ENCODE measurements around the gene GREM1.

The GREM1 gene

DNA sequence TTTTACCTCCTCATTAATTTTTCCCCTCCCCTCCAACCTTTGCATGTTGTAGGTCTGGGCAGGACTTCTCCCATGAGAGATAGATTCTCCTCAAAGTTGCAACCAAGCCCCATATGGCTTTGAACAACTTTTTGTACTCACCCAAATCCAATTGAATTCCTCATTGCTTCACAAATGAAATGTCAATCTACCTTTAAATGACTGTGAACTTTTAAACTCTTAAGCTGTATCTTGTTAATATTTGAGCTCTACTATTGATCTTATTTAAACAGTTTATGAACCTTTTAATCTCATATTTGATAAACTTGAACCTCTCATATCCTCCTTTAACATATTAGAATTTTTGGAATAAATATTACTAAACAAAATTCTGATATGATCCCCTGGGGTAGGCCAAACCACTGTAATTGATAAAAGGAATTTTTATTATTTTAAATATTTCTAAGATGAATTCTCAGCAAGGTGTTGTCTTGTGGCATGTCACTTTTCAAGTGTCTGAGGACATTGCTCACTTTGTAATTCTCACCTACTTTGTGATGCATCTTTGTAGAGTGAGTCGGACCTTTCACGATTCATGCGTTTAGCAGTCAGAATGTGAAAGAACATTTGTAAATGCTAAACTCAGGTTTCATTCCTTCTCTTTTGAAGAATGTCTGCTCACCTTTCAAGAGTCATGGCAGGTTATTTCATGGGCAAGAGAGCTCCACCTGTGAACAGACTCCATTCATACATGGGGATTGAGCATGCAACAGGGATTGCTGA is 23.4 kb upstream of the GREM1 start:
- no peak for DNase-seq (ENCODE audit: low read depth, low spot score)

DNA sequence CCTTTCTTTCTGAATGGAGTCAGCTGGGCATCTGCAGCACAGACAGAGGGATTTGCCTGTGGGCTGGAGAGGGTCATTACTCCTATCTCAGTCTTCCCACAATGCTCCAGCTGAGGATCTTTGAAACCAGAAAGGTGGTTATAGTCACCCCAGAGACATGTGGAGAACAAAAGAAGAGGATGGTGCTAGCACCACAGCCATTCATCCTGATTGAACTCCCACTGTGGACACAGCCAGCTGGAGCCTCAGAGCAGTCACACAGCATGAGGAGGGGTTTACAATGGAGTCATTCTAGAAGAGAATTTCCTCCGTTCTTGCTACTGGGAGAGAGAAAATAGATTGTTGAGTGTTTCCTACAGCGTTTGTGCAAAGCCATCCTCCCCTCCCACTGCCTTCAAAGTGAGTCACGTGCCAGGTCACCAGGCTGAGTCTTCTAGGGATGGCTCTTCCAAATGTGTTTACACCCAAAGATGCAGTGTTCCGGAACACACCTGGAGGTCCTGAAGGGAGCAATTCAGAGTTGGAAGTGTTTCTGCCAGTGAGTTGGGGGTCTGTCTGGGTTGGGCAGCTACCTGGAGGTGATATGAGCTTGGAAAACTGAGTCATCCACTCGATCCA is 18.9 kb upstream of the GREM1 start:
- no peak for DNase-seq (ENCODE audit: low read depth, low spot score)

DNA sequence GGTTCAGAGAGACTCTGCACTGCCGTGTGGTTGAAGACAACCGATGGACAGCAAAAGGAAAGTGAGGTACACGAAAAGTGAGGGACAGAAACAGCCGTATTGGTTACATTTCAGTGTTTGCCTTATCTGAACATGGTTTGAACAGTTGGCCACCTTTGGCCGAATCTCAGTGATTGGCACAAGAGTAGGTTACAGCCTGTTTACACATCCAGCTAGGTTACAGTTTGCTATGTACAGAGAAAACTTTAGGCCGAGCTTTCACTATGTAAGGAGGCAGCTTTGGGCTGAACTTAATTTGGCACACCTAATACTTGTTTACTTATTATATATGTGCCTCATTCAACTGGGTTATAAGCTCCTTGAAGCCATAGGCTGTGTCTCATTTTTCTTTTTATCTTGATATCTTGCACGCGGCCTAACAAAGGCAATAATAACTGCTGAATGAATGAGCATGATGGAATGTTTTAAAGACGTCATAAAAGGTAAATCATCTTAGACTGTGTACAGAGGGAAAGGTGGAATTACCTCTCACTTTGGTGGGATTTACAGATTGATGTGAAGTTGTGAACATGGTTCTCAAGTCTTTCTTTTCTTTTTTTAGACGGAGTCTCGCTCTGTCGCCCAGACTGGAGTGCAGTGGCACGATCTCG is 17.2 kb upstream of the GREM1 start:
- DNase-seq (ENCODE audit: low read depth, low spot score): no peak

DNA sequence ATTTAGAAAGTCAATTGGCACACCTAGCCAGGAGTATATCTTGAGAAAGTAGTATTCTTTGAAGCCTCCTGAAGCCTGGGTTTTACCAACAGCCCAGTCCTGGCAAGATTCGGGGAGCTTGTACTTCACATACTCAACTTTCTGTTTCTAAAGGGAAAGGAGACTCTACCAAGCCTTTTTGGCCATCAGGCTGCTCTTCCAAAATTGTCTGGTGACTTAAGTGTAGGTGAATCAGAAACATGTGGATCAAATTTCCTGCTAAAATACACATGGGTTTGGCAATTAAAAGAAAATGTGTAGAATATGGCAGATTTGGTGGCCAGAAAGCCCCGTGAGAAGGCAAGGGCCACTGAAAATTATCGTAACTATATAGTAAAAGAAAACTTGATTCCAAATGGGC is 15.9 kb upstream of the GREM1 start:
- no peak for DNase-seq (ENCODE audit: low read depth, low spot score)

DNA sequence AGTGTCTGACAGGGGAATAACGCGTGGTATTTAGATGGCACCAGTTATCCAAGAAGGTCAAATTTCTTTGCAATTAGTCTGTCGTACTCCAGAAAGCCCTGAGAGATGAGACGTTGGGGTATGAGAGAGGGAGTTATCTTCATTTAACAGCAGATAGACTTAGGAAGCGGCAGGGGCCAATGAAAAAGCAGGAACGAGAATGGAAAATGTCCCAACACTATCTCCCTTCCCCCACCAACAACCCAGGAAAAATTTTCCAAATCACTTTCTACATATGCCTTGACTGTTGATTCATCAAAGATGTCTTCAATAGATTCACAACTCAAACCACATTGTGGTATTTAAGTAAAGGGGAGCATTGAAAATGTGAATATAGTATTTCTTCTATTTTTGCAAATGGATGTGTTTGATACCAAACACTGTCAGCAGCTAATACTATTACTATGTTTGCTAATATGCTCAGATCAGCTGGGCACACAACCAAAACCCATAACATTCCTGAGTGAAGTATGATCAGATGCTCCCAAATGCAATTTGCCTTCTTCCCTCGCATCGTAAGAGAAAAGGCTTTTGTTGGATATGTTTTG is 13.3 kb upstream of the GREM1 start:
- no peak for DNase-seq (ENCODE audit: low read depth, low spot score)

DNA sequence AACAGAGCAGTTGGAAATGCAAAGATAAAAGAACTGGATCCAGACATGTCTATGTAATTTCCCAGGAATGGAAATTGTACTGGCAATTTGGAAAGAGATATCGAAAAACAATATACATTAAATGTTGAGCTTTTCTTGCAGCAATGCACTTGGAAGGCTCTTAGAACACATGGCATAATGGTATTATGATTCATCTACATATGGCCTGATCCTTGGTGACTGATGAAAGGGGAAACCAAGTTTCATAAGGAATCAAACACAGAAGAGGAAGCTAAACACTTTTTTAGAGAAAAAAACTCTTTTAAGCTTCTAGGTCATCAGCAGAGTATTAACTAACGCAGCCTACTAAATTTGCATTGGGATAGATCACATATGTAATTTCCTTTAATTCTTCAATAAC is 12.4 kb upstream of the GREM1 start:
- no peak for DNase-seq (ENCODE audit: low read depth, low spot score)

DNA sequence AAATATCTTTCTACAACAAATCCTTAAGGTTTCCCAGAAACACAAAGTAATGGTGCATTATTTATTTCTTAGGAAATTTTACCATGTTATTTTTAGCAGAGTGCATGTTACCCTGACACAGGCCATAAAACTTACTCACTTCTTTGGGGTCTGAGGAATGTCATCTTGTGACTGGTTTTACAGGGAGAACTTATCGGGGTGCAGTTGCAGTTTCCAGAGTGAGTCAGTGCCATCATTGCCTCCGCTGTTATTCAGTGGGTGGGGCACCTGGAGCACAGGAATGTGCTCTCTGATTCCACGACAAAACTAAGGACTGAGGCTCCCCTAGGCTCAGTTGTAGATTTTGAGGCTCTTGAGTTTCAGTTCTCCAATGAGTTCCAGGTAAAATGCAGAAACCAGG is 11.1 kb upstream of the GREM1 start:
- DNase-seq (ENCODE audit: low read depth, low spot score): no peak

DNA sequence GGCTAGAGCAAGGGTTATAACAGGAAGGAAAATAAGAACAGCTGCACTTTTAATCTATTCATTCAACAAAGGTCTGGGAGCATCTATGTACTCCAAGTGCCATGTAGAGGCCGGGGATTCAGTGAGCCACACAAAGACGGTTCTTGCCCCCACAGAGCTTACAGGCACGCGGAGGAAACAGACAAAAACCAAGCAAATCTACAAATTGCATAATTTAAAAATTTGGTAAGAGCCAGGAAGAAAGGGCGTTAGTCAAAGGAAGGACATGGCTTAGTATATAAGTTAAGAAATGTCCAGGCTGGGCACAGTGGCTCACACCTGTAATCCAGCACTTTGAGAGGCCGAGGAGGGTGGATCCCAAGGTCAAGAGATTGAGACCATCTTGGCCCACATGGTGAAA is 10.4 kb upstream of the GREM1 start:
- no peak for DNase-seq (ENCODE audit: low read depth, low spot score)

DNA sequence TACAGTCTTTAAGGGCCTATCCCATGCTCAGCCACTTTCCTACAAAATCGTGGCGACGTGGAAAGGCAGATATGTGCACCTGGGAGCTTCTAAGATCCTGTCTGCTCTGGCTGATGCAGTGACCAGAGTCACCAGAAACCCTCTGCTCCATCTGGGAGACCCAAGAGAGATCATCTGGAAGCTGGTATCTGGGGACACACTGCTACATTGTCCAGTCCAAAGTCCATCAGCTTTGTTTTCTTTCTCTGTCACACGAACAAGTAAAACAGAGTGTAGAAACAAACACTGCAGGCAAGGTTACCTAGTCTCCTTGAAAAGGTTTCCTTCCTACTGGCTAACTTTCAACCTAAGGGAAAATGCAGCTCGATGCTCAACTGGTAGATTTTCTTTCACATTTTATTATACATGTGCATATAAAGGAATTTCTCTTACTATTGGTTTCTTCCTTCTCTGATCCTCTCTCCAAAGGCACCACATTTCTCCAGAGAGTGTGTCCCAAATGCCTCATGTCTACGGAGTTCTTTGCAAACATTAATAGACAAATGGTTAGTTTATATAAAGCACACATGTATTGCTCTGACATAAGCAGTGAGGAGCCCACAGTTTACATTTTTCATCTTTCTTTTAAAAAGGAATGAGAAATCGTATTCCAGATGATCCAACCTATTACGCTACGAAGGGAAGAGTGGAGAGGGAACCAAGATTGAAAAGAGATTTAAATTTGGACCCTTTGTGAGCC is 8.3 kb upstream of the GREM1 start:
- no peak for DNase-seq (ENCODE audit: low read depth, low spot score)

DNA sequence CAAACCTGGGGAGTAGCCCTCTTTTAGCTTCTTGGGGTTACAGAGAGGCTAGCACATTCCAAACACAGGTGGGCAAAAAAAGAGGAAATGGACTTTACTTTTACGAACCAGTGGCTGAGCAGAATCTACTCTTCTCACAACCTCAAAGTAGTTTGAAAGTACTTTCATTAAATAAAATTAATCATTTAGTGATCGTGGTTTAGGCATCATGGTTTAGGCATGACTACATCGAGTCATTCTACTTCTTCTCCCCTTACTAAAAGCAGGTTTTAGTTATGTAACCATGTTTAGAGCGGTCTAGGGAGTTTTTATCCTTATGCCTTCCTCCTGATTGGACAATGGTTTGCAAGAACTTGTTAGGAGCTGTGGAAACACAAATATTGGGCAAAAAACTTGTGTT is 2.5 kb upstream of the GREM1 start:
- DNase-seq (ENCODE audit: low read depth, low spot score): no peak

DNA sequence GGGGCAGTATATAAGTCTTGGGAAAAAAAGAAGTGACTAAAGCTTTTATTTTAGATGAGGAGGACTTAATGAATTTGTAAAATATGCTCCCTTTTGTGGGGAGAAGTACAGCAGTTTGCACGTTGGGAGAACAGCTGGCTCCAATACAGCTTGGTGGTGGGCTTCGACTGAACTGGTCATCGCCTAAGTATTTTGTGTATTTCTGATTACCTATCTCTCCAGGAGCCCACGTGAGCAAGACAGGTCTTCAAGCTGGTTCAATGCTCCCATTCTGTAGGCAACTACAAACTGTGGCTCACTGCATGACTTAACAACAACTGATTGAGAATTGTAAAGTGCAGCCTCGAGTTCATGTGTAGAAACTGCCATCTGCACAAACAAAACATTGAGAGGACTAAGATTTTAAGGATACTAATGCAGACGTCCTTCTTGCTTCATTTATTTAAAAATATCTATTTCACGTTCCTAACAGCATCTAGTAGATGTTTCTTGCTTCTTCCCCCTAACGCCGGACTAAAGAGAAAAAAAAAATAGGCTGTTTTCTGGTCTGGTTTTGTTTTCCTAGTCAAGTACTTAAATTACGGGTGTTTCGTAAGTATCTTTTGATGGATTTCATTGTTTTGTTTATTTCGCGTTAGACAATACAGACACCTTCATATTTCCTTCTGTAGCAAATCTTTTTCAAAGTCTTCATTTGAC is 1.4 kb upstream of the GREM1 start:
- no peak for DNase-seq (ENCODE audit: low read depth, low spot score)

DNA sequence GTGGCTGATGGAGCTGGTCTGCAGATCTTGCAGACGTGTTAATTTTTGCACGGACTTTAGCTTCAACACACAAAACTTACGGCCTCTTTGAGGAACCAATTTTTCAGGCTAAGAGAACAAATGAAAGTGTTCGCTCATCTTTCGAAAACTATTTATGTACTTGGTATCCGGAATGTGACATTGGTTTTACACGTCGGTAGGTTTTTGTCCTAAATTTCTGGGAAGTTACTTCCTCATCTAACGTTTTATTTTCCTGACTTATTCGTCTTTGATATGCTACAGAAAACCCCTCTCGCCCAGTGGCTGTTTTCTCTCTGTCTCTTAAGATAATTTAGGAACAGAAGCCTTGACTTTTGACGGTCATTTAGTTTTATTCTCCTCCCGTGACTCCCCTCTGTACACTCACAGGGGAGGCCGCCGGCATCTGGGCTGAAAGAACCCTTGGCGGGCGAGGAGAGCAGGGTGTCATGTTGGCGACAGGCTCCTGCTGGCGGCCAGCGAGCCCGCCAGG is 834 bp upstream of the GREM1 start:
- DNase-seq (ENCODE audit: low read depth, low spot score): no peak

DNA sequence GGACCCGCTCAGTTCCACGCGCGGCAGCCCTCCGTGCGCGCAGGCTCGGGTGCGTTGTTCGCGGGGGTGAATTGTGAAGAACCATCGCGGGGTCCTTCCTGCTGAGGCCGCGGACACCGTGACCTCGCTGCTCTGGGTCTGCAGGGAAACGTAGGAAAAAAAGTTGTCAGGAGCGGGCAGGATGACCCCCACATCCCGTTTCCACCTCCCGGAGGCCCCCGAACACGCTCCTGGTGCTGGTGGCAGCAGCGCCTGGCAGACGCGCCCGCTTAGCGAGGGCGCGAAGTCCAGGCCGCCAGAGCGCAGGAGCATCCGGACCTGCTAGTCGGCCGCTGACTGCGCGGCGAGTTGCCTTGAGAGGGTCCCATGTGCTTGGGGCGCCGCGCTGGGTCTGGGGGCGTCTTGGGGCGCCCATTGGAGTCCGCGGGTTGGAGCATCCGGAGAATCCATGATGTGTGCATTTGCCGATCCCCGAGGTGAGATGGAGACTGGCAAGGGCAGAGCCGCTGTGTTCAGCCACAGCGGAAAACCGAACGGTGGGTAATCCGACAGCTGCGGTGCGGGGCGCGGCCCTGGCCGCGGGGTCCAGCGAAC is 520 bp downstream of the GREM1 start:
- DNase-seq (ENCODE audit: low read depth, low spot score): no peak

DNA sequence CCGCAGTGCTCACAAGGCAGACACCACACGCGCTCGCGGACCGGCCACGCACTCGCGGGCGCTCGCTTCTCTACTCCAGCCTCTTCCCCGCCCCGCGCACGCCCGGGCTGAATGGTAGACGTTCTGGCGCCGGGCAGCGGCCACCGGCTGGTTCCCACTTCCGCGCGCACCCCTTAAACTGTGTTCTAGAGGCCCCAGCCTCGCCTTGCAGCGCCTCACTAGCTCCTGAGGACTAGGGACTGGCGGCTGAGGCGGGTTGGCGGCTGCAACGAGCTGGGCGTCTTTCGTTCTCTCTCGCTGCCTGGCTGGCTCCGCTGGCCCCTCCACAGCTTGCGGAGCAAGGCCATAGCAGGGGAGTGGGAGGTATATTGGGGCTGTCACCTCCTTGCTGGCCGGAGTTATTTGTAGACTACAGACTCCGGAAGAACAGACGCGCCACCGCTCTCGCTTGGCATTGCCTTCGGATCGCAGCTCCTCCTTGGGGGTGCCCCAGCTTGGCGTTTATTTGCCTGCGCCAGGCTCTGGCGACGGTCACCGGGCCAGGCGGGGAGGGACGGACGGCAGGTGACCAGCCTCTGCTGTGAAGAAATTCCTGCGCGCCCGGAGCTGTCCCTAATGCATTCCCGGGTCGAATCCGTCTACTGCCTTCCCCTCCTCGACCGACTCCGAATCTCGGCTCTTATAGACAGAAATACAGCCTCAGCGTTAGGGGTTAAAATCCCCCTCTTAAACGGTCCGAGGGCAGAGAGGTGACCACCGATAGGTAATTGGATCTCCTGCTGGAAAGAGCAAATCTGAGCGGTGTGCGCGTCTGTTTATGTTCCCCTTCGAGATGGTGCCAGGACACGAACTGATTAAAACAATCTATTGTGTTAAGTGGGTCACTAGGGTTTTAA is 1.3 kb downstream of the GREM1 start:
- DNase-seq (ENCODE audit: low read depth, low spot score): no peak

DNA sequence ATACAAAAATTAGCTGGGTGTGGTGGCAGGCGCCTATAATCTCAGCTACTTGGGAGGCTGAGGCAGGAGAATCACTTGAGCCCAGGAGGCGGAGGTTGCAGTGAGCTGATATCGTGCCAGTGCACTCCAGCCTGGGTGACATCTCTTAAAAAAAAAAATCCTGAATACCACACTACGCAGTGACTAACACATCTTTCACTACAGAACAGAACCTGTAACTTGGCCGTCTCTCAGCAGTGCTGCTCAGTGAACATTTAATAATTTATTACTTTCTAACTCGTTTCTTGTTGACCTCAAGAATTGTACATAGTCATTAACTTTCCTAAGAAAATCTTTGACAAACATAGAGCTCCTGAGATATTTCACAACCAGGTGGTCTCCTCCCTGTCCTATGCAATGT is 3.8 kb downstream of the GREM1 start:
- DNase-seq (ENCODE audit: low read depth, low spot score): no peak

DNA sequence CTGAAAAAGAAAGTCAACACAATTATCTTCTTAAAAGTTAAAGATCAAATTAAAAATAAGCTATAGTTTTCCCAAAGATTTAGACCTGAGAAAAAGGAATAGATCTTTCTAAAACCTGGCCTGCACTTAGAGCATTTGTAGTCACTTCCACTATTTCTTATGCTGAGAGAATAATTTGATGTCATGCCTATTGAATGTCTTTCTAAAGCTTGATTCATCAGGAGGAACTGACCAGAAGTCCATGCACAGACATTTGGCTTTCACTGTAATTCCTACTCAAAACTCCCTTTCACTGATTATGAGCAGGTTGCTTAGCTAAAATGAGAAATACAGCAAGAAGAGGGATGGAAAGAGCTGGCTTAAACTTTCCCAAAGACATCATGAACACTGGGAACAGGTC is 4.3 kb downstream of the GREM1 start:
- no peak for DNase-seq (ENCODE audit: low read depth, low spot score)

DNA sequence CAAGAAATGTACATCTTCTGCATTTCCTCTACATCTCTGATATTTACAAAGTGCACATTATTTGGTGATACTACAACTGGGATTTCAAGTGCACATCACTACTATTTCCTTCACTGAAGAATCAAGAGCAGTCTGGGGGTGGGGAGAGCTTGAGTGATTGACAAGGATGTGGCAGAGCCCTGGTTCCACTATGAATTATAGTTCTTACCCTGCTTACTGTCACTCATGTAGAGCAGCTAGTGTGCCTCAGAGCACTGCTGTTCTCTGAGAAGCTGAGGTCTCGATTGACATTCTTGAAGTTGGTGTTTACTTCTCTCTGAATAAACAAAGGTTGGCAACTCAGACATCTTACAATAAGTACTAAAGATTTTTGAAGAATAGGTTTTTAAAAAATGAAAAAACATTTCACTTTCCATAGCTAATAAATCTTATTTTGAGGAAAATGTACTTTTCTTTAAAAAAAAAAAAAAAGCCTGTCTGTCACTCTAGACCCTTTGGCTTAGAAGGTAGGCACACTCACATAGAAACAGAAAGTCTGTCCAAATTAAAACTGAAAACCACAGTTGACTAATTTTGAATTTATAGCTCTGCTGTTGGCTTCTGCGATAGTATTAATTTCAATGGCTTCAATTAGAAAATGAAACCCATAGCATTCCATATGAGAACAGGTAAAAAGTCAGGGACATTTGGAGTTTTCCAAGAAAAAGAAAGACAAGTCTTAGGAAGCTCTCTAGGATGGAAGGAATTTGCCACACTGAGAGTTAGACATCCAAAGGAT is 5.6 kb downstream of the GREM1 start:
- DNase-seq (ENCODE audit: low read depth, low spot score): no peak

DNA sequence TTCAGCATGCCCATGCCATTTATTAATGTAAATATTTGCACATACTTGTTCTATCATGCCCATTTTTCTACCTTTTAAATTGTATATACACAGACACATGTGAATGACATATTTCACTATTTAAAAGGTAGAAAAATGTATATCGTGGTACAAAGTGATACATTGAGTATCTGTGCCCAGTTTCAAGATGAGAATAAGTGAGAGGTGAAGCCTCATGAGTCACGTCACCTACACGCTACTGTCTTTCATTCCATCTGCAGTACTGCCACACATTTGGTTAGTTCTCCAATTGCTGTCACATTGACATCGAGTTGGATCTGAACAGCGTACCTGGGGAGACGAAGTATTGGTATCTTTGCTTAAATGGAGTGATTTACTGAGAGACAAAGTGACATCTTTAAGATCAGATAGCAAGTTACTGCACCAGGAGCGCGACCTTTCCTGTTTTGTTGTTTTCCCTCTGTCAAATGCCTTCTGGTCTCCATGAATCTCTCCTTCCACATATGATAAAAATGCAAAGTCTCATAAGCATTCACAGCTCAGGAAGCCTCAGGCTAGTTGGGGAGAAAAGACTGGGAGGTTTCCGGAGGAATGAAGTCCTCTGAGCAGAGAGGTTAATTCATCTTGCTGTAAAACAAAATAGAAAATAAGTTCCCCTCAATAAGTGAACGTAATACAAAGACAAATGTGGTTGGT is 12.0 kb downstream of the GREM1 start:
- DNase-seq (ENCODE audit: low read depth, low spot score): no peak

Data from smooth muscle cell of the brain vasculature (primary cell).